8988T (cell line): ENCODE data around the gene TVP23A.
A peak's percentile ranks its signal among the peaks of the same experiment; 100 is the strongest.
"Not testable (repeated sequence)": the region's sequence is repeated elsewhere in the genome, so short reads cannot be mapped to it uniquely, and the experiment has no call there.

Experiments used
- DNase-seq: peaks from one replicate; pipeline ENCODE4 v3.0.0; 2011

Gene TVP23A

GRCh38 chr16:10743610-10744369 lies 74.8 kb downstream of the TVP23A start, which contains the start of gene NUBP1:
NUBP1 (plus strand) TSS chr16:10743842; CDS start chr16:10743864, 22 bp downstream.
- peak; percentile 65 for DNase-seq

GRCh38 chr16:10743227-10743609 lies 75.4 kb downstream of the TVP23A start:
- DNase-seq: no peak

- no peak for DNase-seq
These were observed 76.8 kb downstream of the TVP23A start for GRCh38 chr16:10741844-10742243.

- DNase-seq: not testable (repeated sequence)
These were observed 77.3 kb downstream of the TVP23A start for GRCh38 chr16:10741249-10741648.

GRCh38 chr16:10740845-10741208 lies 77.8 kb downstream of the TVP23A start:
- no peak for DNase-seq

GRCh38 chr16:10740000-10740844 lies 78.4 kb downstream of the TVP23A start:
- DNase-seq: no peak

GRCh38 chr16:10738231-10739077 lies 80.1 kb downstream of the TVP23A start:
- DNase-seq: no peak

- peak; percentile 30 for DNase-seq
These were observed 81.4 kb downstream of the TVP23A start for GRCh38 chr16:10737068-10737625.

GRCh38 chr16:10731790-10732189 lies 86.8 kb downstream of the TVP23A start:
- DNase-seq: no peak

- DNase-seq: no peak
These were observed 89.2 kb downstream of the TVP23A start for GRCh38 chr16:10729104-10730048.

GRCh38 chr16:10728003-10728887 lies 90.3 kb downstream of the TVP23A start:
- DNase-seq: no peak
